Esophagus muscularis mucosa (tissue), 4 donors: Measurements from ENCODE around the gene PLD5. TPM values are rescaled to one million over a fixed set of nuclear protein-coding genes. Genes with fewer than 3 reads are reported as not detected.

Experiments
- DNase-seq: peaks from one replicate; pipeline ENCODE4 v3.0.0-alpha.2; 2017; ENCODE audit errors: extremely low spot score
- H3K27ac ChIP-seq, 4 donors: fragments of 200-600 bp; sonication (generic); replicated peaks in 1 of 4; 1 replicate in 3 of 4; 2 replicates in 1 of 4; pipeline ENCODE4 v1.5.1; 2016 to 2019; ENCODE audit warnings: mild to moderate bottlenecking in 1 of 4
- H3K27me3 ChIP-seq, 4 donors: fragments of 200-600 bp; sonication (generic); one replicate each; pipeline versions ENCODE4 v1.5.1 to v1.6.0; 2016 to 2019
- H3K36me3 ChIP-seq, 4 donors: fragments of 200-600 bp; sonication (generic); one replicate each; pipeline ENCODE4 v1.5.1; 2016 to 2019
- H3K4me1 ChIP-seq, 4 donors: fragments of 200-600 bp; sonication (generic); one replicate each; pipeline ENCODE4 v1.5.1; 2016 to 2019
- H3K4me3 ChIP-seq, 4 donors: fragments of 200-600 bp; sonication (generic); 1 replicate in 2 of 4; 2 replicates in 2 of 4; pipeline ENCODE4 v1.5.1; 2016 to 2019; ENCODE audit warnings: mild to moderate bottlenecking in 4 of 4, moderate library complexity in 1 of 4
- H3K9me3 ChIP-seq, 4 donors: fragments of 200-600 bp; sonication (generic); 1 replicate in 3 of 4; 2 replicates in 1 of 4; pipeline ENCODE4 v1.5.1; 2016 to 2019
- CTCF ChIP-seq, 3 experiments: fragments of 200-600 bp in 2 of 3; fragments of 450-650 bp in 1 of 3; sonication (generic) in 2 of 3; IDR thresholded peaks; one replicate each; pipeline ENCODE4 v1.5.1; 2017 to 2019; ENCODE audit warnings: antibody characterized with exemption in 3 of 3, mild to moderate bottlenecking in 2 of 3, moderate library complexity in 1 of 3
- EP300 ChIP-seq: sonication (generic); formaldehyde crosslinking; IDR thresholded peaks from one replicate; pipeline ENCODE4 v1.6.1; 2017; ENCODE audit warnings: antibody characterized with exemption
- POLR2A ChIP-seq: fragments of 450-650 bp; IDR thresholded peaks from one replicate; pipeline ENCODE4 v1.6.1; 2017; ENCODE audit warnings: antibody characterized with exemption, moderate library complexity, mild to moderate bottlenecking, low read depth
- POLR2AphosphoS5 ChIP-seq, 2 donors: sonication (generic); formaldehyde crosslinking; IDR thresholded peaks; one replicate each; pipeline ENCODE4 v1.6.1; 2017; ENCODE audit warnings: antibody characterized with exemption in 2 of 2
- WGBS: methylation state at CpG from one replicate; pipeline ENCODE4 v1.1.5; 2018; 5-methylcytosine and 5-hydroxymethylcytosine counted together
- intact Hi-C: fragments of 100-400 bp; cut with DNase I; formaldehyde crosslinking; loops from one replicate; pipeline ENCODE4 v1.15.1; 2023
- total RNA-seq, 4 donors: library from RNA; depleted of rRNA; stranded (reverse); fragments of >200 nt; gene quantifications; one replicate each; pipeline versions ENCODE4 v1.1.0 to v1.2.1, GENCODE V29; 2016

The PLD5 gene
- total RNA-seq, 4 donors from 2014 or later: 0.33 to 1.7 (median 0.50) TPM

- Histone ChIP-seq H3K9me3 (no peaks in the 10 kb centered on the region), H3K27me3 (no peaks in the 10 kb centered on the region), H3K4me1 (no peaks in the 10 kb centered on the region), H3K4me3 (no peak overlapping the region), H3K36me3 (no peaks in the 10 kb centered on the region), H3K27ac (no peak overlapping the region)
- DNase-seq: no peak
- no peak for TF ChIP-seq POLR2AphosphoS5 (IDR thresholded peaks at IDR 0.05)
- no peak for TF ChIP-seq EP300
- no peak for TF ChIP-seq CTCF (IDR thresholded peaks at IDR 0.05)
- no peak for TF ChIP-seq POLR2A
- 78% methylated on average over 6 of the region's 6 CpGs for WGBS
- intact Hi-C loops: no loop called here
Measured at GRCh38 chr1:242242983-242243382, 281.5 kb downstream of the PLD5 start.

DNA sequence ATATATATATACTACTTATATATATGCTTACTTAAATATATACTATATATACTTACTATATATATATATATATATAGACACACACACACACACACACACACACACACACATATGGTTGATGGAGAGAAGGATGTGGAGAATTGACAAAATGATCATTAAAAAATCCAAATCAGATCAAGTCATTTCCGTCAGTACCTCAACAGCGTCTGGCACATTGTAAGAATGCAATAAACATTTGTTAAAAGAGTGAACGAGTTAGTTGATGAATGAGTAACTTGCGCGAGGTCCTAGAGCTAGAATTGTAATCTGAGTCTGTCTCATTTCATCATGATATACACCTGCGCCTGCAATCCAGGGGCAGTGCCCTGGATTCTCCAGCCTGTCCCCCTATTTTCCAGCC is 282.6 kb downstream of the PLD5 start:
- Histone ChIP-seq H3K36me3 (no peaks in the 10 kb centered on the region), H3K9me3 (no peaks in the 10 kb centered on the region), H3K27ac (no peak overlapping the region), H3K27me3 (no peaks in the 10 kb centered on the region), H3K4me1 (no peaks in the 10 kb centered on the region), H3K4me3 (no peak overlapping the region)
- WGBS: 69% methylated on average over 6 of the region's 6 CpGs
- DNase-seq: no peak
- intact Hi-C loops: no loop called here
- TF ChIP-seq EP300: no peak
- no peak for TF ChIP-seq POLR2A
- TF ChIP-seq CTCF (IDR thresholded peaks at IDR 0.05): no peak
- TF ChIP-seq POLR2AphosphoS5 (IDR thresholded peaks at IDR 0.05): no peak

- Histone ChIP-seq H3K27me3 (no peaks in the 10 kb centered on the region), H3K9me3 (no peaks in the 10 kb centered on the region), H3K27ac (no peak overlapping the region), H3K4me3 (no peak overlapping the region), H3K4me1 (no peaks in the 10 kb centered on the region), H3K36me3 (no peaks in the 10 kb centered on the region)
- DNase-seq: no peak
- TF ChIP-seq POLR2AphosphoS5 (IDR thresholded peaks at IDR 0.05) (no peak), EP300 (no peak), CTCF (IDR thresholded peaks at IDR 0.05) (no peak), POLR2A (no peak)
- intact Hi-C loops: no loop called here
- WGBS: 83% methylated on average over 6 of the region's 6 CpGs
Measured at GRCh38 chr1:242240691-242241090, 283.8 kb downstream of the PLD5 start.

- DNase-seq: no peak
- no peaks in the 10 kb centered on the region for H3K27me3 ChIP-seq
- H3K4me1 ChIP-seq: no peaks in the 10 kb centered on the region
- H3K27ac ChIP-seq: no peak overlapping the region
- intact Hi-C loops: no loop called here
- no peak overlapping the region for H3K4me3 ChIP-seq
- H3K36me3 ChIP-seq: no peaks in the 10 kb centered on the region
- TF ChIP-seq POLR2A (no peak), EP300 (no peak), POLR2AphosphoS5 (IDR thresholded peaks at IDR 0.05) (no peak), CTCF (IDR thresholded peaks at IDR 0.05) (no peak)
- H3K9me3 ChIP-seq: no peaks in the 10 kb centered on the region
- WGBS: 50% methylated on average over 4 of the region's 4 CpGs
Measured at GRCh38 chr1:242240077-242240476, 284.4 kb downstream of the PLD5 start.

DNA sequence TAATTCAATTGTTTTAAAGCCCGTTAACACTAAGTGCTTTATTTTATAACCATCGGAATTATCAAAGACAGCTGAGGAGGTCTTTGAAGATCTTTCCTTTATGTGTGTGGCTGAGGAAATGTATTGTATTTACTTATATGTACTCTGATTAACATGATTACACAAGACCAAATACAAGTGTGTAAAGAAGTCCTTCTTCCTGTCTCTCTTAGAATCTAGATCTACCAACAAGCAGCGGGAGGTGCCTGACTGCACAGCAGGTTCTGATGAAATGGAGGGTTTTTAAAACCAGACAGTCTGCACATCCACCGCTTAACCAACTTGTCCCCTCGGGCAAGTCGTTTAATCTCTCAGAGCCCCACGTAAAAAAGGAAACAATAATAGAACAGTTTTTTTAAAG is 285.1 kb downstream of the PLD5 start:
- Histone ChIP-seq H3K36me3 (no peaks in the 10 kb centered on the region), H3K27me3 (no peaks in the 10 kb centered on the region), H3K4me3 (no peak overlapping the region), H3K27ac (no peak overlapping the region), H3K9me3 (no peaks in the 10 kb centered on the region), H3K4me1 (no peaks in the 10 kb centered on the region)
- intact Hi-C loops: no loop called here
- no peak for DNase-seq
- 85% methylated on average over 7 of the region's 7 CpGs for WGBS
- TF ChIP-seq CTCF (IDR thresholded peaks at IDR 0.05): no peak
- TF ChIP-seq POLR2AphosphoS5 (IDR thresholded peaks at IDR 0.05): no peak
- TF ChIP-seq POLR2A: no peak
- TF ChIP-seq EP300: no peak
